K562 (cell line): ENCODE measurements around the gene TRIM3.

Source experiments
- CTCF ChIP-seq, 3 experiments: IDR thresholded peaks in 2 of 3; conservative IDR thresholded peaks in 1 of 3; 2 replicates each; pipeline ENCODE4 v1.5.1; 2011 to 2012; ENCODE audit warnings: low read length in 3 of 3, mild to moderate bottlenecking in 3 of 3, control low read depth in 2 of 3, improper control_type of control experiment in 1 of 3, inconsistent platforms in 1 of 3, low read depth in 1 of 3, mixed read lengths in 1 of 3, moderate library complexity in 1 of 3; ENCODE audit not compliant: insufficient read depth in 2 of 3
- EP300 ChIP-seq: IDR thresholded peaks from 2 replicates; pipeline ENCODE4 v1.6.1; 2012; ENCODE audit warnings: low read length, improper control_type of control experiment
- FOSL1 ChIP-seq: fragments of 200-800 bp; sonication (Bioruptor generic); conservative IDR thresholded peaks from 2 replicates; pipeline ENCODE4 v1.6.1; 2016; ENCODE audit warnings: missing genetic modification characterization, missing compliant biosample characterization
- GTF2A2 ChIP-seq: IDR thresholded peaks from 2 replicates; pipeline ENCODE4 v1.6.1; 2016; ENCODE audit warnings: mild to moderate bottlenecking, missing genetic modification characterization, missing compliant biosample characterization
- JUND ChIP-seq, 2 experiments: IDR thresholded peaks; 2 replicates in 1 of 2; 3 replicates in 1 of 2; pipeline ENCODE4 v1.6.1; 2011; ENCODE audit warnings: borderline replicate concordance in 2 of 2, low read depth in 2 of 2, low read length in 2 of 2, improper control_type of control experiment in 1 of 2, missing biosample characterization in 1 of 2, missing genetic modification characterization in 1 of 2, missing genetic modification reagents in 1 of 2
- MEIS2 ChIP-seq: fragments of 450-650 bp; IDR thresholded peaks from 2 replicates; pipeline ENCODE4 v1.6.1; 2014; ENCODE audit warnings: mild to moderate bottlenecking; ENCODE audit not compliant: partially characterized antibody
- PREB ChIP-seq: sonication (generic); formaldehyde crosslinking; IDR thresholded peaks from 2 replicates; pipeline ENCODE4 v1.8.1; 2023; ENCODE audit warnings: mild to moderate bottlenecking, missing genetic modification reagents
- YY1 ChIP-seq, 3 experiments: IDR thresholded peaks; 2 replicates each; pipeline ENCODE4 v1.6.1; 2011; ENCODE audit warnings: low read length in 2 of 3, mild to moderate bottlenecking in 2 of 3, moderate library complexity in 2 of 3, borderline replicate concordance in 1 of 3, control low read depth in 1 of 3, low read depth in 1 of 3; ENCODE audit not compliant: insufficient read depth in 3 of 3, insufficient replicate concordance in 2 of 3, control insufficient read depth in 1 of 3, insufficient read length in 1 of 3; ENCODE audit errors: extremely low read depth in 1 of 3
- ZNF57 ChIP-seq: fragments of 450-650 bp; formaldehyde crosslinking; IDR thresholded peaks from 2 replicates; pipeline ENCODE4 v1.4.0; 2020; ENCODE audit warnings: mild to moderate bottlenecking, moderate library complexity
- ZNF592 ChIP-seq: fragments of 450-650 bp; IDR thresholded peaks from 2 replicates; pipeline ENCODE4 v1.6.1; 2017; ENCODE audit warnings: antibody characterized with exemption, mild to moderate bottlenecking
- ZNF830 ChIP-seq: fragments of 250-450 bp; sonication (Bioruptor Pico); IDR thresholded peaks from 2 replicates; pipeline ENCODE4 v1.5.0; 2021; ENCODE audit warnings: mild to moderate bottlenecking
- ZSCAN29 ChIP-seq: fragments of 450-650 bp; IDR thresholded peaks from 2 replicates; pipeline ENCODE4 v1.6.1; 2017
- ZZZ3 ChIP-seq: fragments of 450-650 bp; IDR thresholded peaks from 2 replicates; pipeline ENCODE4 v1.6.1; 2016; ENCODE audit warnings: antibody characterized with exemption, mild to moderate bottlenecking, moderate library complexity

- TF ChIP-seq ZZZ3 (no peak), ZNF830 (CRISPR knock-in tag) (no peak), MEIS2 (no peak), FOSL1 (tag) (no peak), JUND (IDR thresholded peaks at IDR 0.05; ENCODE audit: borderline replicate concordance, low read depth, low read length) (no peak), JUND (tag; IDR thresholded peaks at IDR 0.05; ENCODE audit: borderline replicate concordance, low read depth, low read length) (no peak), ZNF592 (no peak), ZSCAN29 (no peak), YY1 (IDR thresholded peaks at IDR 0.05; ENCODE audit: borderline replicate concordance in 1 of 3, control insufficient read depth in 1 of 3, extremely low read depth in 1 of 3, insufficient read depth in 3 of 3, insufficient read length in 1 of 3, insufficient replicate concordance in 2 of 3, low read depth in 1 of 3, low read length in 2 of 3) (no peak), PREB (no peak), EP300 (no peak), GTF2A2 (tag) (no peak), ZNF57 (CRISPR knock-in tag) (no peak), CTCF (IDR thresholded peaks at IDR 0.05 in 2 of 3, conservative IDR thresholded peaks at IDR 0.05 in 1 of 3; ENCODE audit: insufficient read depth in 2 of 3, low read depth in 1 of 3, low read length in 3 of 3) (no peak)
Observed at GRCh38 chr11:6488821-6489220, 15.1 kb upstream of the TRIM3 start.
